Pulmonary artery endothelial cell (primary cell): Measurements from ENCODE around the gene R3HDM4. TPM values are rescaled to one million over a fixed set of nuclear protein-coding genes. Genes with fewer than 3 reads are reported as not detected.

ENCODE experiments used
- DNase-seq: peaks from one replicate; pipeline ENCODE4 v3.0.0-alpha.2; 2011; ENCODE audit warnings: low read depth, low spot score
- total RNA-seq: library from RNA; depleted of rRNA; stranded (reverse); fragments of >200 nt; gene quantifications from 2 replicates; pipeline ENCODE4 v1.2.3, GENCODE V29; 2014

Gene R3HDM4
- total RNA-seq, 1 donor from 2014 or later: 29.1 TPM

DNA sequence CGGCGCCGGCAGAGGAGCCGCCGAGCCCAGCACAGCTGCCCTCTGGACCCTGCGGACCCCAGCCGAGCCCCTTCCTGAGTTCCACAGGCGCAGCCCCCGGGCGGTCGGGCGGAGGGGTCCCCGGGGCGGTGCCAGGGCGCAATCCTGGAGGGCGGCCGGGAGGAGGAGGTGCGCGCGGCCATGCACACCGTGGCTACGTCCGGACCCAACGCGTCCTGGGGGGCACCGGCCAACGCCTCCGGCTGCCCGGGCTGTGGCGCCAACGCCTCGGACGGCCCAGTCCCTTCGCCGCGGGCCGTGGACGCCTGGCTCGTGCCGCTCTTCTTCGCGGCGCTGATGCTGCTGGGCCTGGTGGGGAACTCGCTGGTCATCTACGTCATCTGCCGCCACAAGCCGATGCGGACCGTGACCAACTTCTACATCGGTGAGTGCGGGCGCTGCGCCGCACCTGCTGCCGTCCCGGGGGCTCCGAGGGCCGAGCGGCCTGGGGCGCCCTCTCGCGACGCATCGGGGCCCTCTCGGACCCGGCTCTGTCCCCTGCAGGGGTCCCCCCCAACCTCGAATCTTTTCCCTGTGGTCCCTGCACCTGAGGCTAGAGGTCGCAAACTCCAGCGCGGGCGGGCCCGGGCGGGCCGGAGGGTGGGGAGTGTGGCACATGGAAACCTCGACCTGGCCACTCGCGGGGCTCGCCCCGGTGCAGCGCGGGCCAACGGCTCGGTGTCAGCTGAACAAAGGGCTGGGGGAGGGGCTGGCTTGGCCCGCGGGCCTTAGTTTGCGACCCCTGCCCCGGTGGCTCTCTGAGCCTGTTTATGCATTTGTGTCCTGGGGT lies 4.5 kb upstream of the R3HDM4 start, which contains the start of gene KISS1R:
Gene KISS1R (plus strand): TSS at position 11 of the 829 bp plus-strand sequence. CDS start 170 bp downstream, at position 181.
- DNase-seq: no peak

DNA sequence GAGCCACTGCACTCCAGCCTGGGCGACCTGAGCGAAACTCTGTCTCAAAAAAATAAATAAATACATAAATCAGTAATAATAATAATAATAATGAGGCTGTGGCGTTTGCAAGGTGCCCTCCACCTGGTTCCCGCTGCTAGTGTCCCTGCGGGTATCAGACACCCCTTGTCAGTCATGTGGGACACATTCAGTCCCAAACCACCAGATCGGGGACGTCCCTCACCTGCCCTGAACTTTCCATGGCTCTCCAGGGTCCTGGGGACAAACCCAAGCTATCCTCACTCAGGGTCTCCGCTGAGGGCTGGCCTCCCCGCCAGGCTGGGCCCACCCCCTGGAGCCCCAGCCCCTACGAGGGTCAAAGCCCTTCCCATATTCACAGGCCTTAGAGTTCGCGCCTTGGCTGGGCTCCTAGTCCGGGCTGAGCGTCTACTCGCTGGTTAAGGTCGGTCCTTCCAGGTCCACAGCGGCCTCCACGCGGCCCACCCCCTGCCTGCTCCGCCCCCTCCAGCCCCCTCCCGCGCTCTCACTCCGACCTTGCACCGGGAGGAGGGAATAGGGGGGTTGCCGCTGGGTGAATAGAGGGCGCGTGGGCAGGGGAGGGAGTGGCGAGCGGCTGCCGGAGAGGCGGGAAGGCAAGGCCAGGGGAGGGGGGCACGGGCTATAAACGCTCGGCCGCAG lies 3.8 kb upstream of the R3HDM4 start:
- no peak for DNase-seq

DNA sequence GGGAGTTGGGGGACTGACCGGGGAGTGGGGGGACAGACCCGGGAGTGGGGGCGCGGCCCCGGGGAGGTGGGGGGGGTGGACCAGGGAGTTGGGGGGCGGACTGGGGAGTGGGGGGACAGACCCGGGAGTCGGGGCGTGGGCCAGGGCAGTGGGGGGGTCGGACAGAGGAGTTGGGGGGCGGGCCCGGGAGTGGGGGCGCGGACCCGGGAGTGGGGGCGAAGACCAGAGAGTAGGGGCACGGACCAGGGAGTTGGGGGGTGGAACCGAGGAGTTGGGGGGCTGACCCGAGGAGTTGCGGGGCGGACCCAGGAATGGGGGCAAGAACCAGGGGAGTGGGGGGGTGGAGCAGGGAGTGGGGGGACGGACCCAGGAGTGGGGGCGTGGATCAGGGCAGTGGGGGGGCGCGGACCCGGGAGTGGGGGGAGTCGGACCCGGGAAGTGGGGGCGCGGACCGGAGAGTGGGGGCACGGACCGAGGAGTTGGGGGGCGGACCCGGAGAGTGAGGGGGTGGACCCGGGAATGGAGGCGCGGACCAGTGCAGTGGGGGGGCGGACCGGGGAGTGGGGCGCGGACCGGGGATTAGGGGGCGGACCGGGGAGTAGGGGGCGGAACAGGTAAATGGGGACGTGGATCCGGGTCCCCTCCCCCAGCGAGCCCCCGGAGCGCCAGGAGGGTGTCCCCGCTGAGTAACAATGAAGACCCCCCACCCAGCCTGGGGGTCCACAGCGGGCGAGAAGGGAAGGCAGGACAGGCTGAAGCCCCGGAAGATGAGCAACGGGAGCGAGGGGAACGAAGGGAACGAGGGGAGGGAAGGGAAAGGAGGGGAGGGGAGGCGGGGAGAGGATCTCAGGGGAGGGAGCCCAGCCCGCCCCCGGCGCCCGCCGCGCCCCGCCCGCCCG lies 589 bp downstream of the R3HDM4 start:
- no peak for DNase-seq

DNA sequence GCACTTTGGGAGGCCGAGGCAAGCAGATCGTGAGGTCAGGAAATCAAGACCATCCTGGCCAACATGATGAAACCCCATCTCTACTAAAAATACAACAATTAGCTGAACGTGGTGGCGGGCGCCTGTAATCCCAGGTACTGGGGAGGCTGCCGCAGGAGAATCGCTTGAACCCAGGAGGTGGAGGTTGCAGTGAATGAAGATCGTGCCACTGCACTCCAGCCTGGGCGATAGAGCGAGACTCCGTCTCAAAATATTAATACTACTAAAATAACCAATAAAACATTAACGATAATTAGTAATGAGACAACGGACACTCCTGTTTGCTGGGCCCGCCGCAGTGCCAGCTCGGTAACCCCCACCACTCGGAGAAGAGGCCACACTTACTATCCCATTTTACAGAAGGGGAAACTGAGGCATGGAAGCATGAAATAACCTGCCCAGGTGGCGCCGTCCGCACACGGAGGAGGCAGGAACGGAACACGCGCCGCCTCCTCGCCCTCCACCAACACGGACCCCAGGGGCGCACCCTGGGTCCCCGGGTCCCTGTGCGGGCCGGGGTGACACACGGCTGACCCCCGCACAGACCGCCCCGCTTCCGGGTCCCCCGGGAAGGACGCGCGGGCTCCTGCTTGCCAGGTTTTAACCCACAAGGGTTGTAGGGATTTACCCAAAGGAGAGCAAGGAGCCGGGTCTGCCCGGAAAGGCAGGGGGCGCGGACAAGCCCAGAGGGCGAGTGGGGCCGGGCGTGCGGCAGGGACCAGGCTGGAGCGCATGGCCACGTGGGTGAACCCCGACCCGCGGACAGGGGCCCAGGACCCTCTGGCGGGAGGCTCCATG lies 1.6 kb downstream of the R3HDM4 start:
- DNase-seq: no peak

DNA sequence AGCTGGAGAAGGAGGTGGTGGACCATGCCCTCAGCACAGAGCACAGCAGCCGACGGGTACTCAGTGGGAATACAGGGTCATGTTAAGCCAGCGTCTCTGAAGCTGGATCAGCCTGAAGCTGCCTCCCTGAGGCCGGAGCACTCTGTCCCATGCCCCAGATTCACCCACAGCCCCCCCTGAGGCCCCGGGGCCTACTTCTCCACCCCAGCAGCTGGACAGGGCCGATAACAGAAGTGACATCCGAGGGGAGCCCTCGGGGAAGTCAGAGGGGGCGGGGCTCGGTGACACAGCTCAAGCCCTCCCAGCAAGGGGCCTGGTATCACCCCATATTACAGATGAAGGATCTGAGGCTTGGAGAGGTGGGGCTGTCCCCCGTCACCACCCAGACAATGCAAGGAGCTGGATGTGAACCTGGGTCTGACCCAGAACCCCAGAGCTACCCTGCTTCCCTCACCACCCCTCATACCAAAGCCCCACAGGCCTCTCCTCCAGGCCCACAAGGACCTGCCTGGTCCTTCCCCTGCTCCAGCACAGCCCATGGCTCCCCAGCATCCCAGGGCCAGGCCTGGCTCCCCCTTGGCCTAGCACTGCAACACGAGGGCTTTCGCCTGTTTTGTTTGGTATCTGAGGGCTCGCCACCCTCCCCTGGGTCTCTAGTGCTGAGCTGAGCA lies 5.7 kb downstream of the R3HDM4 start:
- no peak for DNase-seq

DNA sequence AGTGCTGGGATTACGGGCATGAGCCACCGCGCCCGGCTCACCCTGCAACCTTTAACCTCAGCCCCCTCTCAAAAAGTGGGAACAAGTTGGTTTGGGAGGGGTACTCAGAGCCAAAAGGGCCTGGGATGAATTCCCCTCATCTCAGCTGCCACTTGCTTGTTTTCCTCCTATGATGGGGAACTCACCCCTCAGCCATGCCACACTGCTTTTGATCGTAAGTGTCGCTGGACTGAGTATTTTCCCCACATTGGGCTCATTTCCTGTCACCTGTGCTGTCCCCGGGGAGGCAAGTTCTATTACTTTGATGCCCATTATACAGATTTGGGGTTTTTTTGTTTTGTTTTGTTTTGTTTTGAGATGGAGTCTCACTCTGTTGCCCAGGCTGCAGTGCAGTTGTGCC lies 6.5 kb downstream of the R3HDM4 start:
- no peak for DNase-seq

DNA sequence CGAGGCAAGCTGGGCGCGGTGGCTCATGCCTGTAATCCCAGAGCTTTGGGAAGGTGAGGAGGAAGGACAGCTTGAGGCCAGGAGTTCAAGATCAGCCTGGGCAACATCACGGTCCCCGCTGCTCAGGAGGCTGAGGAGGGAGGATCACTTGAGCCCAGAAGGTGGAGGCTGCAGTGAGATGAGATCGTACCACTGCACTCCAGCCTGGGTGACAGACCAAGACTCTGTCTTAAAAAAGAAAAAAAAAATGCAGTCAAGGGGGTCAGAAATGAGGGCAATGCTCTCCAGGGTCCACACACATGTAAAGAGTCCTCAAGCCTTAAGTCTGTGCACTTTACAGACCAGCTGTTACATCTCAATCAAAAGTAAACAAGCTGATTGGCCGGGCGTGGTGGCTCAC lies 8.5 kb downstream of the R3HDM4 start:
- DNase-seq: no peak

DNA sequence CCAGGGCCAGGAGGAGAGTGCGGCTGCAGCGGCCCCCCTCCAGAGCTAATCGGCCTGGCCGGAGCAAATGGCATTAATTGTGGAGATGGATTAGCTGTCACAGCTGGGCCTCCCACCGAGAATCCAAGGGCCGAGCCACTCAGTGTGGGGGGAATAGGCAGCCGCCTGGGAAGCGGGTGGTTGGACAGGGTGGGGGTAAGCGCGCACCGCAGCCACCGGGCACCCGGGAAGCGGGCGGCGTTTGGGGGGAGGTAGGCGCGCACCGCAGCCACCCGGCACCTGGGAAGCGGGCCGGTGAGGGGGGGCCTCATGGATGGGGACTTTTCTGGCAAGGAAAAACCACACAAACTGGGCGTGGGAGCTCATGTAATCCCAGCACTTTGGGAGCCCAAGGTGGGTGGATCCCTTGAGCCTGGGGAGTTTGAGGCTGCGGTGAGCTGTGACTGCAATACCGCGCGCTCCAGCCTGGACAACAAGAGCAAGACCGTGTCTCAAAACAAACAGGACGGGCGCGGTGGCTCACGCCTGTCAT lies 9.7 kb downstream of the R3HDM4 start:
- no peak for DNase-seq

DNA sequence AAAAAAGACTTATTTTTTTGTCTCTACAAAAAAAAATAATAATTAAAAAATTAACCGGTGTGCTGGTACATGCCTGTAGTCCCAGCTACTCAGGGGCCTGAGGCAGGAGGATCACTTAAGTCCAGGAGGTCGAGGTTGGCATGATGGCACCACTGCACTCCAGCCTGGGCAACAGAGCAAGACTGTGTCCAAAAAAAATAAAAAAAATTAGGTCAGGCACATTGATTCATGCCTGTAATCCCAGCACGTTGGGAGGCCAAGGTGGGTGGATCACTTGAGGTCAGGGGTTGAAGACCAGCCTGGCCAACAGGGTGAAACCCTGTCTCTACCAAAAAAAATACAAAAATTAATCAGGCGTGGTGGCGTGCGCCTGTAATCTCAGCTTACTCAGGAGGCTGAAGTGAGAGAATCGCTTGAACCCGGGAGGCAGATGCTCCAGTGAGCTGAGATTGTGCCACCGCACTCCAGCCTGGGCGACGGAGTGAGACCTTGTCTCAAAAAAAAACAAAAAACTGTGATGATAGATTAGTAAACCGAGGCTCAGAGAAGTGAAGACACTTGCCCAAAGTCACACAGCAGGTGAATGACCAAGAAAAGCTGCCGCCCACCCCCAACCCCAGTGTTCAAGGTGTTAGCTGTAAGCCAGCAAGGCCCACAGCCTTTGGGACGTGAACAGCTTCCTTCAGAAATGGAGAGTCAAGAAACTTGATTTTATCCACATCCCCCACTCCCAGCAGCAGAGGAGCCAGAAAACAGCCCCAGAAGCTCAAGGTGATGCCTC lies 10.4 kb downstream of the R3HDM4 start:
- DNase-seq: no peak

DNA sequence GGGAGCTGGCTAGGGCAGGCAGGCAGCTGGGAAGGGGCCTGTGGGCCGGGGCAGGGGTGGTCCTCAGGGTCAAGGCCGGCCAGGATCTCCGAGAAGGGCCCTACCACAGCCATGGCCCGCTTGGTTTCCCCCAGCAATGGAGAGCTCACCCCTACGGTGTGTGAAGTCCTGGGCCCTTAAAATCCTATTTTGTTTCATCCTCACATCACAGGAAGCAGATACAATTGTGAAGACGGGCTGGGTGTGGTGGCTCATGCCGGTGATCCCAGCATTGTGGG lies 11.0 kb downstream of the R3HDM4 start:
- no peak for DNase-seq

DNA sequence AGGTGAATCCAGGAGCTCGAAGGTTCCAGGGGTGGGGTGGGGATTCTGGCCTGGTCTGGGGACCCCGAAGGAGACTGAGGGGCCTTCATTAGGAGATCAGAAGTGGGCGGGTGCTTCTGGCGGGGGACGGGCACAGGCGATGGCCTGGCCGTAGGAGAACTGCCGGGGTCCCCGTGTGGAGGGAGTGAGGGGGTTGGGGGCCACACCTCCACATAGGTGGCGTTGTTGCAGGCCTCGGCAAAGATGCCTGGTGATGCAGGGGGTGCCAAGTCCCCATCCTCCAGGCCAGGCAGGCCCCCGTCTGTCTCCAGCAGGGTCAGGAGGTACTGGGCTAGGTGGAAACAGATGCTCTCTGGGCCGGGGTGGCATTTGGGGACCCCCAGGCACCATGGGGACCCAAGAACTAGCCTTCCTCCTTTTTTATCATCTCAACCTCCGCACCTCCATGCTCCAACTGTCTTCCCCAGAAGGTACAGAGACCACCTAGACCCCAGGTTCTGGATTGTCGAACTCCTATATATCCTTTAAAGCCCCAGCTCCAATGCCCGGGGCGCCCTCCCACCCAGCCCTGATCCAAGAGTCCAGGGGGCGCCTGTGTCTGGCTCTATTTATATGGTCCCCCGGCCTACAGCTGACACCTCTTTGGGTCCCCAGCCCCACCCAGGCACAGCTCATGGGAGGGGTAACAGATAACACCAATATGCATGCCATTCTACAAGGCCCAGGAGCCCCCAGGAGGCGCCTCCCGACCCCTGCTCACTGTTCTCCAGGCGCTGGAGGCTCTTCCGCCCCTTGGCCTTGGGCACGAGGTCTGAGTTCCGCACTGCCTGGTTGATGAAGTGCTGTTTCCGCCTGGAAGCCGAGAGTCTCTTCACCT lies 11.6 kb downstream of the R3HDM4 start:
- no peak for DNase-seq

DNA sequence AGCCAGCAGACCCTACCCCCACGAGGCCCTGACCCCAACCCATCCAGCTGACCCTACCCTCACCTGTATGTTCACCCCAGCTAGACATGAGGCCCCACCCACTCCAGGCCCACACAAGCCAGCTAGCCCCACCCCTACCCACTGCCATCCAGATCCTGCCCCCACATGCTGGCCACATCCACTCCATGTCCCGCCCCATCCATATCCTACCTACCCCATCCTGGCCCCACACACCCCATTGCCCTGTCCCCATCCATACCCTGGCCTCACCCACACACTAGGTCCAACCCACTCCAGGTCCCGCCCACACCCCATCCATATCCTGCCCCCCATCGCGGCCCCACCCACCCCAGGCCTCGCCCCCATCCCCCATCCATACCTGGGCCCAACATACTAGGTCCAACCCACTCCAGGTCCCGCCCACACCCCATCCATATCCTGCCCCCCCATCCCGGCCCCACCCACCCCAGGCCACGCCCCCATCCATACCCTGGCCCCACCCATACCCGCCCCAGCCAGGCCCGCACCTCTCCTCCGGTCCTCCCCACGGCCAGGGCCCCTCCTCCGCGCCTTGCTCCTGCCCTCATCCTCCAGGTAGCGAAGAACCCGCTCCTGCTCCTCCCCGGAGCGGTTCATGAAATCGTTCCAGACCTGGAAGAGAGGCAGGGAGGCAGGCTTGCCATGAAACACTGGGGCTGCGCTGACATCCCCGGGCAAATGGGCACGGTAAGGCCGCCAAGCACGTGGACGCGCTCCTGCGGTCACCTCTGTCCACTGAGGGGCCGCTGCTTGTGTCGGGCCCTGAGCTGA lies 12.5 kb downstream of the R3HDM4 start:
- no peak for DNase-seq

DNA sequence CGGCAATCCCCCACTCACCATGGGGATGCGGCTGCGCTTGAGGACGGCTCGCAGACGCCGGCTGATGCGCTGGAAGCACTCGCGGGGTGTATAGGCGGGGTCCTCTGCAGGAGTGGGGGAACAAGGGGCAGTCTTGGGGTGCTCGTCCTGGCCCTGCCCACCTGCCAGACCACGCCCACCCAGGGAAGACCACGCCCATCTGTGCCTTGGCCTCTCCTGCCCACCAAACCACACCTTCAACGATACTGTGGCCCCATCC lies 13.0 kb downstream of the R3HDM4 start:
- no peak for DNase-seq

DNA sequence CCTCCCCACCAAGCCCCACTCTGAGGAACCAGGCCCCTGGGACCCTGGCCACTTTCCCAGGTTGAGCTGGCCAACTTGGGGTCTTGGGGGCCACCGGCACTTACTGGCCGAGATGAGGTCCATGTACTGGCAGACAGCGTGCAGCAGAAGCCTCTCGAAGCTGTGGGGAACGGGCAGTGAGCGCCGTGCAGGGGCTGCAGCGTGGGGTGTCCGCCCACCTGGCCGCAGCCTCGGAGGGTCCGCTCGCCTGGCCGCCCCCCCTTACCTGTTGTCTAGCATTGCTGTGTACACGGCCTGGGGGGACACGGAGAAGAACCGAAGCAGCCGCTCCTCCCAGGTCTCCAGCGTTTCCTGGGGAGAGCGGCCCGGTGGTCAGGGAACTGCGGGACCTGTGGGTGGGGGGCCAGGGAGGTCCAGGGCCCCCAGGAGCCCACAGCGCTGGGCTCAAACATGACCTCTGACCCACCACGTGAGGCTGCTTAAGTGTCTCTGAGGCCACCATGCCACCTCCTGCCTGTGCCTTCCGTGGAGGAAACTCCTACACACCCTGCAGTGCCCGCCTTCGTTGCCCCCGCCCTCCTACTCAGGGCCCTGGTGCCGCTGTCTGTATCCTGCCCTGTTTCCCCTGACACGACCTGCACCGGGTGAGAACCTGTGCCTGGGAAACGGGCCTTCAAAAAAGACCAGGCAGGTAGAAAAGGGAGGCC lies 13.5 kb downstream of the R3HDM4 start:
- no peak for DNase-seq

DNA sequence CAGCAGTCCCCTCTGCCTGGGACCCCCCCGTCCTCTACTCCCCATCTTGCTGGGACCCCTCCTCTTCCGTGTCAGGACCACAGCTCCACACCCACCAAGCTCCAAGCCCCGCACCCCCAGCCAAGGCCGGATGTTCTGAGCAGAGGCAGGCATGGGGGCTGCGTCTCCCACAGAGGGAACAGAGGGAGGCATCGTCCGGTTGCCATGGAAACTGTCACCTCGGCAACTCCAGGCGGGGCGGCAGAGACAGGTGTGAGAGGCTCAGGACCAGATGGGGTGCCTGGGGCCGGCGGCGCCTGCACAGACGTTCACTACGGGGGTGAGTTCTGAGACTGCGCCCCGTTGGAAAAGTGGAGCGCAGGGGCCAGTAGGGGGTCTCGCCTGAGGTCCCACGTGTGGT lies 14.4 kb downstream of the R3HDM4 start:
- no peak for DNase-seq

DNA sequence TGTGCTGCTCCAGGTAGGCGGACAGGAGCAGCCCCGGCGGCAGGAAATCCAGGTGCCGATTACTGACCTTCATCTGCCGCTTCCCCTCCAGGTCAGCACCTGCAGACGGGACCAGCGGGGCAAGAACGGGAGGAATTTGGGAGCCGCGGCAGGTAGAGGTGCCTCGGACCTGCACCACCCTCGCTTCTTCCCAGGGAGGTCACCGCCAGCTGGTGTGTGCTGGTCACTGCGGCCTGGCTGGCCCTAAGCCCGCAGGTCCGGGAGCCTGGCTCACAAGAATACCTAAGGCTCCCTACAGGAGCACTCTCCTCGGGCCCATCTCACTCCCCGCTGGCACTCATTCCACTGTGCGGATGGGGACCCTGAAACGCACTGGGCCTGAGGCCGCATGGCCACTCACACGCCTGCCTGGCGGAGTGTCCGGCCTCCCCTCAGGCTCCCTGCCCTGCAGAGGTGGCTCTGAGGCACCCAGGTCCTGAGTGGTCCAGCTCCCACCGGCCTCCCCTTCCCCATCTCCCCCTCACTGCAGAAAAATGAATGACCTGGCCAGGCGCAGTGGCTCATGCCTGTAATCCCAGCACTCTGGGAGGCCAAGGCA lies 15.5 kb downstream of the R3HDM4 start:
- DNase-seq: no peak

DNA sequence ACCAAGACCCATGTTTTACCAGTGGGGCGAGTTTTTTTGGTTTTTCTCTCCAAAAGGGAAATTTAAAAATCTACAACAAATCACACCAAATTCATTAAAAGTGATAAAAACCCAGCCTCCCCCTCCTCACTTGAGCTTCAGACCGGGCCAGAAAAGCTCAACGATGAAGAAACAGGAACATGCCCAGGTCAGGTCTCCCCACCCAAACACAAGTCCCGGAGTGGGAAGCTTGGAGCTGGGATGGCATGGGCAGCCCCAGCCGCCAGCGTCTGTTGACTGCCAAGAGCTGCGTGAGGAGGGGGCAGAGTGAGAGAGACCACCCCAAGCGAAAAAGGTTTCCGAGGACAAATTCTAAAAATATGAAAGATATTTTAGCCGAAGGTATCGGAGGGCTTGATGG lies 16.0 kb downstream of the R3HDM4 start:
- DNase-seq: no peak
